Esophagus muscularis mucosa (tissue), 3 donors: ENCODE measurements around the gene MTHFD2L.

Experiments used
- CTCF ChIP-seq, 3 experiments: fragments of 200-600 bp in 2 of 3; fragments of 450-650 bp in 1 of 3; sonication (generic) in 2 of 3; IDR thresholded peaks; one replicate each; pipeline ENCODE4 v1.5.1; 2017 to 2019; ENCODE audit warnings: antibody characterized with exemption in 3 of 3, mild to moderate bottlenecking in 2 of 3, moderate library complexity in 1 of 3
- POLR2A ChIP-seq: fragments of 450-650 bp; IDR thresholded peaks from one replicate; pipeline ENCODE4 v1.6.1; 2017; ENCODE audit warnings: antibody characterized with exemption, moderate library complexity, mild to moderate bottlenecking, low read depth
- POLR2AphosphoS5 ChIP-seq, 2 donors: sonication (generic); formaldehyde crosslinking; IDR thresholded peaks; one replicate each; pipeline ENCODE4 v1.6.1; 2017; ENCODE audit warnings: antibody characterized with exemption in 2 of 2

GRCh38 chr4:74334636-74335035 lies 176.7 kb downstream of the MTHFD2L start:
- TF ChIP-seq CTCF (IDR thresholded peaks at IDR 0.05) (no peak), POLR2AphosphoS5 (IDR thresholded peaks at IDR 0.05) (no peak), POLR2A (no peak)
